Measurements from ENCODE around the gene ANAPC16.
A peak's percentile ranks its signal among the peaks of the same experiment; 100 is the strongest.
"Not testable (repeated sequence)": the region's sequence is repeated elsewhere in the genome, so short reads cannot be mapped to it uniquely, and the experiment has no call there.

Gene ANAPC16

GRCh38 chr10:72263613-72264241 lies 47.9 kb downstream of the ANAPC16 start:
- no peak for DNase-seq (ENCODE audit: low read depth in 2 of 2)

GRCh38 chr10:72264536-72264935 lies 48.7 kb downstream of the ANAPC16 start:
- DNase-seq (ENCODE audit: low read depth in 2 of 2) = no peak

GRCh38 chr10:72265508-72265907 lies 49.7 kb downstream of the ANAPC16 start:
- no peak for DNase-seq (ENCODE audit: low read depth in 2 of 2)

DNA sequence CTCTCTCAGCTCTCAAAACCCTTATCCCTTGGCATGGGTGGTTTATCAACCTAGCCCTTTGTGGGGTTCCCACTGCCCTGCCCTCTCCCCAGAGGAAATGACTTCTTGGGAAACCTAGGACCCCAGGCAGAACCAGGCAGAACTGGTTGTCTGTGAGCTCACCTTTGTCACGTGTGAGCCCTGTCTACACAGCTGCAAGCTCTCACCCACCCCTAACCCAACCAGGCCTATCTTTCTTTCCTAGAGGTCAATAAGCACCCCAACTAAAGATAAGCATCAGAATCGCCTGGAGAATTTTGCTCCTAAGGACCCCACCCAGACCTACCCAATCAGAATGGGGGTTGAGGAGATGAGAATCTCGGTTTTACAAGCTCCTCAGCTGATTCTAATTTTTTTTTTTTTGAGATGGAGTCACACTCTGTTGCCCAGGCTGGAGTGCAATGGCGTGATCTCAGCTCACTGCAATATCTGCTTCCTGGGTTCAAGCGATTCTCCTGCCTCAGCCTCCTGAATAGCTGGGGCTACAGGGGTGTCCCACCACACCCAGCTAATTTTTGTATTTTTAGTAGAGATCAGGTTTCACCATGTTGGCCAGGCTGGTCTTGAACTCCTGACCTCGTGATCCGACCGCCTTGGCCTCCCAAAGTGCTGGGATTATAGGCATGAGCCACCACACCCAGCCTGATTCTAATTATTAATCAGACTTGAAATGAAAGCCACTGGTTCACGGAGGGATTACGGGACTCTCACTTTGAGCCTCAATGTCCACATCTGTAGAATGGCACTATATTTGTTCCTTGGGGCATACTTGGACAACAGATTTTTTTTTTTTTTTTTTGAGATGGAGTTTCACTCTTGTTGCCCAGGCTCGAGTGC lies 50.4 kb downstream of the ANAPC16 start:
- DNase-seq (ENCODE audit: low read depth in 2 of 2) = no peak

DNA sequence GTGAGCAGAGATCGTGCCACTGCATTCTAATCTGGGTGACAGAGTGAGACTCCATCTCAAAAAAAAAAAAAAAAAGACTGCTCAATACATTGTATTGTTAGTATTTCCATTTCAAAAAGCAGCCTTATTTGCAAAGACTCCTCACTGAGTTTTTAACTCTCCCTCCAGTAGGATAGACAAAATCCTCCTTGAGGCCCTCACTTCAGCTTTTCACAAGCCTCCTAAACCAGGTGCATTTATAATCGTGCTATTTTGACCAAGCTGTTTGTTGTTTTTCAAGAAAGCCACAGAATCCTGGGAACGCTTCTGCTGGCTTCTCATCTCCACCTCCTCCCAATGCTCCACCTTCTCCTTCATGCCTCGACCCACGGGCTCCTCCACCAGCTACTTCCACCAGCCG lies 51.6 kb downstream of the ANAPC16 start:
- no peak for DNase-seq (ENCODE audit: low read depth in 2 of 2)

DNA sequence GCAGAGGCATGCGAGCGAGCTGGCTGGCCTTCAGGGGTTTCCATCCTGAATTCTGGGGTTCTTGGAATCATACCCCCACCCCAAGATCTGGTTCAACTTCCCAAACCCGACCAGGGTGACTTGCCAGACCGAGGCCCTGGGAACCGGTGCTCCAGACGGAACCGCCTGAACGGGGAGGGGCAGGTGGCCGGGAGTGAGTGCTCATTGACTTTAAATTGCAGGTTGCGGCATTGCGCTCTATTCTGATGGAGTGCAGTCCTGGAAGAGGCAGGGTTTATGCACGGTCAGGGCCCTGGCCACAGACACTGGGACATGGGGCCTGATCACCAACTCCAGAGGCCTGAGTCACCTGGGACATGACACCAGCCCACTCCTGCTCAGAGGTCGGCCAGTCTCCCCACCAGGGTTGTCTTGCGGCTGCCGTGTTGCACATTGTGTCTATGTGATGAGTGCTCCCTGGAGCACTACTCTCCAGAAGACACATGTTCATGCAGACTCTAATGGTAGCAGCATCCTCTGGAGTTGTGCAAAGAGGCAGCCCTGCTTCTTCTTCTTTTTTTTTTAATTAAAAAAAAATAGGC lies 52.1 kb downstream of the ANAPC16 start:
- no peak for DNase-seq (ENCODE audit: low read depth in 2 of 2)

GRCh38 chr10:72268475-72269200 lies 52.8 kb downstream of the ANAPC16 start:
- DNase-seq (ENCODE audit: low read depth in 2 of 2) = not testable (repeated sequence)

- DNase-seq (ENCODE audit: low read depth in 2 of 2) = no peak
Measured at GRCh38 chr10:72270607-72271281, 54.9 kb downstream of the ANAPC16 start.

DNA sequence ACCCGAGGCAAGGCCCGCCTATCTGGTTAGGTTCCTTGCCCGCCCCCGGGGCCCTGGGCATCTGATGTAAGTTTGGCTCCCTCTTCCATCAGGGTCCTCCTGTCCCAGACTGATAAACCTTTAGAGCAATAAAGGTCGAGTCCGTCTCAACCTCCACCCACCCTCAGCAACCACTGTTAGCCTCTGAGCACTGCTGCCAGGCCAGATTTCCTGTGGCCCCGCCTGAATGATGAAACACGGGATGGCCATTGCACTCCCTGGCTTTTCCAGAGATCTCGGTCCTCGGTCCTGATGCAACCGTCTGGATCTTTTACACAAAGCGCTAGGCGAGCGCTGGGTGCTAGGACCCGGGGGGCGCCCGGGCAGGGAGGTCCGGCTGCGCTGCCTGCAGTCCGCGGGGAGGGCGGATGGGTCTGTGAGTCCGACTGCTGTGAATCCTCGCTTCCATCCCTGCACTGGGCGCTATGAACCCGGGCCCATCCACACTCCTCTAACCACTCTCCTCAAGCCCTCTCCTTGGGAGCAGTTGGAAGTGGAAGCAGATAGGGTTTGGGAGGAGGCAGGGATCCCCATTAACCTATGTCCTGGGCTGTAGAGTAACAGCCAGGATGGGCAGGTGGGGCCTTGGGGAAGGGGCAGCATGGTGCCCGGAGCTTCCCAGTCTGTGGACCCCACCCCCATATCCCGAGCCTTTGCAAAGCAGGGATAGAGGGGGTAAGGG lies 57.0 kb downstream of the ANAPC16 start:
- peak in 1 of 2 experiments; percentile 29 for DNase-seq (ENCODE audit: low read depth in 2 of 2)

- peak; percentile 93 to 98 for DNase-seq (ENCODE audit: low read depth in 2 of 2)
Measured at GRCh38 chr10:72273410-72274212, 57.8 kb downstream of the ANAPC16 start, which contains the start of gene DDIT4. DDIT4 (plus strand) TSS chr10:72273924; CDS start chr10:72274217, 293 bp downstream.

DNA sequence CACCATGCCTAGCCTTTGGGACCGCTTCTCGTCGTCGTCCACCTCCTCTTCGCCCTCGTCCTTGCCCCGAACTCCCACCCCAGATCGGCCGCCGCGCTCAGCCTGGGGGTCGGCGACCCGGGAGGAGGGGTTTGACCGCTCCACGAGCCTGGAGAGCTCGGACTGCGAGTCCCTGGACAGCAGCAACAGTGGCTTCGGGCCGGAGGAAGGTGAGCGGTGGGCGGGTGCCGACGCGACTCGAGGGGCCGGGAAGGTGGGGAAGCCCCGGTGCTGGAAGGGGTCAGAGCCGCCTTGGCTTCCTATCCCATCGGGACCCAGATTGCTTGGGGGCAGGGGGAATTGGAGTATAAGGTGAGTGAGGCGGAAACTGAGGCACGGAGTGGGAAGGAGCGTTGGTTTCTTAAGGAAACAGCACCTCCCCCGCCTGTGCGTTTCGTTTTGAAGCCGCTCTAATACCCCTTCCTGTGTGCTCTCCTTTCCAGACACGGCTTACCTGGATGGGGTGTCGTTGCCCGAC lies 58.5 kb downstream of the ANAPC16 start:
- no peak for DNase-seq (ENCODE audit: low read depth in 2 of 2)

- DNase-seq (ENCODE audit: low read depth in 2 of 2) = peak in 1 of 2 experiments; percentile 62
Measured at GRCh38 chr10:72274730-72275350, 59.0 kb downstream of the ANAPC16 start.

DNA sequence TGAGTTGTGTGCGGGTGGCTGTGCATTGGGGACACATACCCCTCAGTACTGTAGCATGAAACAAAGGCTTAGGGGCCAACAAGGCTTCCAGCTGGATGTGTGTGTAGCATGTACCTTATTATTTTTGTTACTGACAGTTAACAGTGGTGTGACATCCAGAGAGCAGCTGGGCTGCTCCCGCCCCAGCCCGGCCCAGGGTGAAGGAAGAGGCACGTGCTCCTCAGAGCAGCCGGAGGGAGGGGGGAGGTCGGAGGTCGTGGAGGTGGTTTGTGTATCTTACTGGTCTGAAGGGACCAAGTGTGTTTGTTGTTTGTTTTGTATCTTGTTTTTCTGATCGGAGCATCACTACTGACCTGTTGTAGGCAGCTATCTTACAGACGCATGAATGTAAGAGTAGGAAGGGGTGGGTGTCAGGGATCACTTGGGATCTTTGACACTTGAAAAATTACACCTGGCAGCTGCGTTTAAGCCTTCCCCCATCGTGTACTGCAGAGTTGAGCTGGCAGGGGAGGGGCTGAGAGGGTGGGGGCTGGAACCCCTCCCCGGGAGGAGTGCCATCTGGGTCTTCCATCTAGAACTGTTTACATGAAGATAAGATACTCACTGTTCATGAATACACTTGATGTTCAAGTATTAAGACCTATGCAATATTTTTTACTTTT lies 59.7 kb downstream of the ANAPC16 start:
- DNase-seq (ENCODE audit: low read depth in 2 of 2) = no peak

DNA sequence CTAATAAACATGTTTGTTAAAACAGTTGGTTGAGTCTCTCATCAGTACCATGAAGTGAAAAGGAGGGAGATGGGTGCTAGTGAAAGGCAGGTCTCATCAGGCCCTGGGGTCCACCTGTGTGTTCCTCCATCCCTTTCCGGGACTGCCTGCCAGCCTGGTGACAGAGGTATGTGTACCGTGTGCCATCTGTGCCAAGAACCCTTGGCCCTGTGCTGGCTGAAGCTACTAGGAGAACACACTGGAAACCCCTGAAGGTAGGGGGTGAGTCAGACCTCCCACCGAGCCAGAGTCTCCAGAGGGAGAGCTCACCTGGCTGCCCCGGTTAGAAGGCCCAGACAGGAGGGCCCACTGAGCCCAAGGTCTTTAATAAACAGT lies 60.2 kb downstream of the ANAPC16 start:
- DNase-seq (ENCODE audit: low read depth in 2 of 2) = no peak

DNA sequence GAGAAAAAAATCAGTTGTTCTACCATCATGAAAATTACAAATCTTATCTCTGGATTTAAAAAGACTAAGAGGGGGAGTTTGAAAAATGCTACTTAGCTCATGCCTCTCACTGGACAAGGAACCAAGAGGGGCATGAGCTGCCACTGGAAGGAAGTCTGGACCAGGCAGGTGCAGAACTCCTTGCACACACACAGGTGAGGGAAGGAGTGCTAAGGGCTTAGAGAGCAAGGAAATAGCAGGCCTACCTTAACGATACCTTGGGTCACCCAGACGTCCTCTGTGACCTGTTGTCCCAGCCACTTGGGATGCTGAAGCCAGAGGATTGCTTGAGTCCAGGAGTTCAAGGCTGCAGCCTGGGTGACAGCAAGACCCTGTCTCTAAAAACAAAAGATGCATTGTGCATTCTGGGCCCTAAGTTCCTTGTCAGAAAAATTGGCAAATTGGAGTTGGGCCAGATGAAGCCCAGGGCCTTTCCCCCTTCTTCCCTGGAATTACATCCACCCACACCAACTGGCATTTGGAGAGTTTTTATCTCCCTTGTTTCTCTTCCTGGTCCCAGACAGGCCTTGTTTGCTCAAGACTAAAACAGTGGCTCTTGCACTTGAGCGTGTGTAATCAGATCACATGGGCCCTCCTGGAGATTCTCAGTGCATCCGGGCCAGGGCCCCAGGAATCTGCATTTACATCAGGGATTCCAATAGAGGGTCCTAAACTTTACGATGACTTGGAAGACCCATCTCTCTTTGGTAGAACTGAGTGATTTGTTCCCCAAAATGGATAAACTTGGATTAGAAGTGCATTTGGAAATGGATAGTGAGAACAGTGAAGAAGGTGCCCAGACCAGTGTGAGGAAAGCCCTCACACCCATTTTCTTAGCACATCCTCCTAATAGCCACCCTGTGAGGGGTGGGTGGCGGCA lies 60.9 kb downstream of the ANAPC16 start:
- DNase-seq (ENCODE audit: low read depth in 2 of 2) = no peak

GRCh38 chr10:72277340-72277995 lies 61.7 kb downstream of the ANAPC16 start:
- DNase-seq (ENCODE audit: low read depth in 2 of 2) = no peak

All from stimulated activated CD4-positive, alpha-beta T cell treated with anti-CD3 and anti-CD28 coated beads, Interleukin-12 subunit alpha, Interleukin-12 subunit beta, amount 100 ng/mL, for 24 hours (primary cell).